Measurements from ENCODE around the gene F11R. TPM values are rescaled to one million over a fixed set of nuclear protein-coding genes. Genes with fewer than 3 reads are reported as not detected.

F11R gene
- total RNA-seq, 2 experiments from 2014 or later: 13.5 to 25.0 TPM

DNA sequence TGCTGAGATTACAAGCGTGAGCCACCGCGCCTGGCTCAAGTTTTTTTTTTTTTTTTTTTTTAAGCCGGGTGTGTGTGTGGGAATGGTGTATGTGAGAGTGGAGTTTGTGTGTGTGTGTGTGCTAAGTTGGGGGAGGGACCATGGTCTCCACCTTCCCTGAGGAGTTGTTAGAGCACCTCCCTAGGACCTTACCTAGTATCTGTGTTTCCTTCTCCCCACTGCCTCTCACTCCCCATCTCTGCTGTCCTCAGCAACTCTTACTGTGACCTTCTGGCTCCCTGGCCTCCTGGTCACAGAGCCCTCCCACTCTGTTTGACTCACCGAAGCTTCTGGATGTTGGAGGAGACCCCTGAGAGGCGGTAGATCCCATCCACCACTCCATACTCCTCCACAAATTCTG lies 38.3 kb upstream of the F11R start:
- H3K79me2 ChIP-seq (ENCODE audit: insufficient read depth, low read depth, low read length): peaks cover 25% of the 10 kb centered on the region
- H3K4me1 ChIP-seq (ENCODE audit: insufficient read depth, low read length, poor library complexity, severe bottlenecking): no peaks in the 10 kb centered on the region
- no peak overlapping the region for H3K27ac ChIP-seq (ENCODE audit: low read depth, low read length, poor library complexity, severe bottlenecking)
- DNase-seq (ENCODE audit: low spot score): no peak
- BruUV-seq (replicated peaks): no TSS peak
- POLR2A ChIA-PET: interaction anchor here (1.8 to 2.4 kb wide), 2 partner anchors 9 to 13 kb away, joined by 9 read pairs; partner anchors contain the start of gene USF1
- no peaks in the 10 kb centered on the region; the same call in 1 of the 2 replicates for H4K20me1 ChIP-seq (ENCODE audit: insufficient read depth, low read length)
- H3K36me3 ChIP-seq (ENCODE audit: insufficient read depth, low read length): peaks cover 74% of the 10 kb centered on the region
- H2AFZ ChIP-seq (ENCODE audit: low read length): no peak overlapping the region
- TF ChIP-seq EZH2phosphoT487 (IDR thresholded peaks at IDR 0.05; ENCODE audit: borderline replicate concordance, low read depth, low read length): no peak
- TF ChIP-seq, protein P1, sequence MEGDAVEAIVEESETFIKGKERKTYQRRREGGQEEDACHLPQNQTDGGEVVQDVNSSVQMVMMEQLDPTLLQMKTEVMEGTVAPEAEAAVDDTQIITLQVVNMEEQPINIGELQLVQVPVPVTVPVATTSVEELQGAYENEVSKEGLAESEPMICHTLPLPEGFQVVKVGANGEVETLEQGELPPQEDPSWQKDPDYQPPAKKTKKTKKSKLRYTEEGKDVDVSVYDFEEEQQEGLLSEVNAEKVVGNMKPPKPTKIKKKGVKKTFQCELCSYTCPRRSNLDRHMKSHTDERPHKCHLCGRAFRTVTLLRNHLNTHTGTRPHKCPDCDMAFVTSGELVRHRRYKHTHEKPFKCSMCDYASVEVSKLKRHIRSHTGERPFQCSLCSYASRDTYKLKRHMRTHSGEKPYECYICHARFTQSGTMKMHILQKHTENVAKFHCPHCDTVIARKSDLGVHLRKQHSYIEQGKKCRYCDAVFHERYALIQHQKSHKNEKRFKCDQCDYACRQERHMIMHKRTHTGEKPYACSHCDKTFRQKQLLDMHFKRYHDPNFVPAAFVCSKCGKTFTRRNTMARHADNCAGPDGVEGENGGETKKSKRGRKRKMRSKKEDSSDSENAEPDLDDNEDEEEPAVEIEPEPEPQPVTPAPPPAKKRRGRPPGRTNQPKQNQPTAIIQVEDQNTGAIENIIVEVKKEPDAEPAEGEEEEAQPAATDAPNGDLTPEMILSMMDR (conservative IDR thresholded peaks at IDR 0.05; ENCODE audit: low read length): no peak
- intact Hi-C loops (cut with micrococcal nuclease; ENCODE audit: unreplicated experiment): no loop called here
- no peak overlapping the region for H3K4me2 ChIP-seq (ENCODE audit: low read length)
- H3K9me2 ChIP-seq (ENCODE audit: insufficient read depth, low read length): no peaks in the 10 kb centered on the region
- H3K4me3 ChIP-seq (ENCODE audit: low read depth, low read length, poor library complexity, severe bottlenecking): no peak overlapping the region
- no peaks in the 10 kb centered on the region for H3K9me3 ChIP-seq (ENCODE audit: low read length)
- CTCF ChIA-PET (ENCODE audit: unreplicated experiment): interaction anchor here (0.9 kb wide), 1 partner anchor 9 kb away, joined by 4 read pairs; no protein-coding TSS in a partner anchor

DNA sequence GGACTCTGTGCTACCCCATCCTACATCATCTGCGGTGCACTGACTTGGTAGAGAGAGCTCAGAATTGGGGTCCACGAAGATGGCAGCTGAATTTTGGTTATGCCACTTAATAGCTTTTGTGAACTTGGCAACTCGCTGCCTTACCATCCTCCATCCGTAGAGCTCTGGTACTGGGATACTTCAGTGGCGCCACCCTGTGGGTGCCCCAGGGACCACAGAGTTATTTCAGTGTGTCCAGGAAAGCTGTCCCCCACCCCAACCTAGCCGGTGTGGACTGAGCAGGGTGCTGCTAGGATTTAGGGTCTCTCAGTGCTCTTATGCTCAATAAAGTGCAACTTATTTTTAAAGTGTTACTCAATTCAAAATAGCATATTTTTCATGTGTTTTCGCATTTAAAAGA lies 33.9 kb upstream of the F11R start:
- Histone ChIP-seq H3K36me3 (ENCODE audit: insufficient read depth, low read length) (peaks cover 94% of the 10 kb centered on the region), H3K9me2 (ENCODE audit: insufficient read depth, low read length) (no peaks in the 10 kb centered on the region), H3K79me2 (ENCODE audit: insufficient read depth, low read depth, low read length) (peaks cover 4% of the 10 kb centered on the region; the same call in 1 of the 2 replicates), H3K4me3 (ENCODE audit: low read depth, low read length, poor library complexity, severe bottlenecking) (no peak overlapping the region), H3K9me3 (ENCODE audit: low read length) (no peaks in the 10 kb centered on the region), H3K27ac (ENCODE audit: low read depth, low read length, poor library complexity, severe bottlenecking) (no peak overlapping the region), H3K4me2 (ENCODE audit: low read length) (no peak overlapping the region), H4K20me1 (ENCODE audit: insufficient read depth, low read length) (no peaks in the 10 kb centered on the region), H2AFZ (ENCODE audit: low read length) (no peak overlapping the region), H3K4me1 (ENCODE audit: insufficient read depth, low read length, poor library complexity, severe bottlenecking) (no peaks in the 10 kb centered on the region)
- ChIA-PET CTCF (ENCODE audit: unreplicated experiment) (interaction anchor here (0.7 to 1.3 kb wide), 4 partner anchors 9 to 57 kb away, joined by 3 to 4 read pairs (median 4); partner anchors contain the start of genes ARHGAP30 and USF1), POLR2A (interaction anchor here (1.4 kb wide), 1 partner anchor 15 kb away, joined by 4 read pairs; the partner anchor contains the start of gene ARHGAP30)
- DNase-seq (ENCODE audit: low spot score): no peak
- intact Hi-C loops (cut with micrococcal nuclease; ENCODE audit: unreplicated experiment): no loop called here
- no peak for TF ChIP-seq EZH2phosphoT487 (IDR thresholded peaks at IDR 0.05; ENCODE audit: borderline replicate concordance, low read depth, low read length)
- TF ChIP-seq, protein P1 (conservative IDR thresholded peaks at IDR 0.05; ENCODE audit: low read length): peak; percentile 80
- no TSS peak for BruUV-seq (replicated peaks)

DNA sequence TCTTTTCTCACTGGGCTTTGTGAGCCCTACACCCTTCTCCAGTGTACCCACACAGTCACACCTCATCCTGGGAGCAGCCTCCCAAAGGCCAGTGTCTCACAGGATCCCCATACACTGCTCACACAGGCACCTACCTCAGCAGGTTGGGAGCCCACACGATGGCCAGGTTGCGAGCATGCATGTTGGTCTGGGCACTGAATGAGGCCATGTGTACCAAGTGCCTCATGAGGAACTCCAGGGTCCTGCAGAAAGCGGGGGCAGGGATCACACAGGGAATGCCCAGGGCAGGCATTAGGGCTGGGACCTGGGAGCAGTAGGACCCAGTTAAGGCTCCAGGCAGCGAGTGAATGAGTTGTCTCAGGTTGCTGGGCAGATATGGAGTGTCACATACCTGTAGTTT lies 33.3 kb upstream of the F11R start:
- Histone ChIP-seq H3K9me2 (ENCODE audit: insufficient read depth, low read length) (no peaks in the 10 kb centered on the region), H3K9me3 (ENCODE audit: low read length) (no peaks in the 10 kb centered on the region), H3K4me1 (ENCODE audit: insufficient read depth, low read length, poor library complexity, severe bottlenecking) (no peaks in the 10 kb centered on the region), H3K4me3 (ENCODE audit: low read depth, low read length, poor library complexity, severe bottlenecking) (no peak overlapping the region), H3K4me2 (ENCODE audit: low read length) (no peak overlapping the region), H3K79me2 (ENCODE audit: insufficient read depth, low read depth, low read length) (peaks cover 4% of the 10 kb centered on the region; the same call in 1 of the 2 replicates), H4K20me1 (ENCODE audit: insufficient read depth, low read length) (no peaks in the 10 kb centered on the region), H3K36me3 (ENCODE audit: insufficient read depth, low read length) (peaks cover 94% of the 10 kb centered on the region), H3K27ac (ENCODE audit: low read depth, low read length, poor library complexity, severe bottlenecking) (no peak overlapping the region), H2AFZ (ENCODE audit: low read length) (no peak overlapping the region)
- TF ChIP-seq, protein P1 (conservative IDR thresholded peaks at IDR 0.05; ENCODE audit: low read length): no peak
- TF ChIP-seq EZH2phosphoT487 (IDR thresholded peaks at IDR 0.05; ENCODE audit: borderline replicate concordance, low read depth, low read length): no peak
- no peak for DNase-seq (ENCODE audit: low spot score)
- intact Hi-C loops (cut with micrococcal nuclease; ENCODE audit: unreplicated experiment): no loop called here
- ChIA-PET POLR2A (interaction anchor here (1.4 kb wide), 1 partner anchor 16 kb away, joined by 4 read pairs; the partner anchor contains the start of gene ARHGAP30), CTCF (ENCODE audit: unreplicated experiment) (interaction anchor here (1.0 to 1.3 kb wide), 2 partner anchors 9 to 16 kb away, joined by 3 to 4 read pairs; partner anchors contain the start of genes ARHGAP30 and USF1)
- no TSS peak for BruUV-seq (replicated peaks)

Data from OCI-LY7 (cell line).